ENCODE results near the gene GALNTL6. TPM values are rescaled to one million over a fixed set of nuclear protein-coding genes. Genes with fewer than 3 reads are reported as not detected.

The GALNTL6 gene
- total and polyA plus RNA-seq, 2 of the 4 experiments (the other 2 are of a cell fraction) = under 0.01 TPM; not detected in 1

- POLR2A ChIA-PET (ENCODE audit: unreplicated experiment) = no interaction called here
- no peak overlapping the region for H3K4me2 ChIP-seq (ENCODE audit: low read depth, low read length)
- DNase-seq = no peak
Measured at GRCh38 chr4:172950990-172951389, 1137.8 kb downstream of the GALNTL6 start.

More at GRCh38 chr4:172950990-172951389, 1137.8 kb downstream of the GALNTL6 start:
- CTCF ChIA-PET = no interaction called here
- no TSS peak for BruUV-seq (replicated peaks)
- Histone ChIP-seq H3K56ac (ENCODE audit: extremely low read depth, insufficient read depth, low read length) (no peak overlapping the region), H2AK5ac (ENCODE audit: low read depth, low read length) (no peak overlapping the region), H4K91ac (ENCODE audit: insufficient read depth, low read depth, low read length) (no peak overlapping the region), H3K9ac (ENCODE audit: low read depth, low read length) (no peak overlapping the region), H3K18ac (ENCODE audit: low read depth, low read length) (no peak overlapping the region), H2AK9ac (replicated peaks; ENCODE audit: low read depth, low read length, poor library complexity) (no peak overlapping the region), H3K14ac (replicated peaks; ENCODE audit: low read depth, low read length) (no peak overlapping the region), H3K27ac (ENCODE audit: insufficient read depth, low read length) (no peak overlapping the region), H2AFZ (replicated peaks; ENCODE audit: low read length, poor library complexity) (no peak overlapping the region), H3K79me1 (ENCODE audit: low read depth in 1 of 2, low read length in 2 of 2) (no peaks in the 10 kb centered on the region), H2BK15ac (ENCODE audit: low read depth, low read length) (no peak overlapping the region), H2BK5ac (ENCODE audit: low read depth, low read length, poor library complexity, severe bottlenecking) (no peak overlapping the region), H3K9me1 (ENCODE audit: insufficient read depth, low read length) (no peaks in the 10 kb centered on the region), H3K4me1 (ENCODE audit: control insufficient read depth, insufficient read depth, low read length) (no peaks in the 10 kb centered on the region), H3K27me3 (ENCODE audit: control insufficient read depth, insufficient read depth, low read length) (peaks cover 24% of the 10 kb centered on the region), H4K20me1 (ENCODE audit: insufficient read depth, low read length) (no peaks in the 10 kb centered on the region), H2BK20ac (ENCODE audit: low read depth, low read length) (no peak overlapping the region), H3K4ac (ENCODE audit: low read depth, low read length) (no peak overlapping the region), H4K5ac (ENCODE audit: low read depth, low read length) (no peak overlapping the region), H2BK120ac (ENCODE audit: low read depth, low read length) (no peak overlapping the region), H3K9me3 (ENCODE audit: control insufficient read depth, insufficient read depth, low read length) (no peaks in the 10 kb centered on the region), H3K23ac (ENCODE audit: low read depth, low read length) (no peak overlapping the region), H3K36me3 (ENCODE audit: control insufficient read depth, insufficient read depth, low read length) (no peaks in the 10 kb centered on the region), H3K4me3 (ENCODE audit: insufficient read depth, low read depth, low read length) (no peak overlapping the region), H4K8ac (ENCODE audit: low read depth in 2 of 2, low read length in 2 of 2) (no peak overlapping the region)
- dilution Hi-C loops (cut with HindIII; ENCODE audit: low sequenced_read_pairs, unreplicated experiment) = no loop called here
- 60% methylated on average over 1 of the region's 2 CpGs; no CpG with 5 or more reads in 1 of the 2 experiments for WGBS, 2 experiments (ENCODE audit: extremely low coverage in 2 of 2, insufficient read length in 1 of 2)
- no peak for ATAC-seq (ENCODE audit: low read depth)
- TF ChIP-seq ELK1 (IDR thresholded peaks at IDR 0.05; ENCODE audit: borderline replicate concordance, low read depth, low read length) = no peak
- intact Hi-C loops (cut with micrococcal nuclease) = no loop called here
- in situ Hi-C loops (cut with MboI; ENCODE audit: low sequenced_read_pairs) = no loop called here
